OCI-LY7 (cell line): ENCODE results near the gene WDR82.

ENCODE experiments used
- CTCF ChIP-seq: fragments of 200-600 bp; sonication (generic); conservative IDR thresholded peaks from 2 replicates; pipeline ENCODE4 v1.5.1; 2014; ENCODE audit warnings: mild to moderate bottlenecking, antibody characterized with exemption, low read length, moderate library complexity, mixed read lengths
- EZH2phosphoT487 ChIP-seq: fragments of 200-600 bp; sonication (generic); IDR thresholded peaks from 2 replicates; pipeline ENCODE4 v1.6.1; 2018; ENCODE audit warnings: low read depth, borderline replicate concordance, mild to moderate bottlenecking, mixed run types, antibody characterized with exemption, low read length, moderate library complexity, mixed read lengths

DNA sequence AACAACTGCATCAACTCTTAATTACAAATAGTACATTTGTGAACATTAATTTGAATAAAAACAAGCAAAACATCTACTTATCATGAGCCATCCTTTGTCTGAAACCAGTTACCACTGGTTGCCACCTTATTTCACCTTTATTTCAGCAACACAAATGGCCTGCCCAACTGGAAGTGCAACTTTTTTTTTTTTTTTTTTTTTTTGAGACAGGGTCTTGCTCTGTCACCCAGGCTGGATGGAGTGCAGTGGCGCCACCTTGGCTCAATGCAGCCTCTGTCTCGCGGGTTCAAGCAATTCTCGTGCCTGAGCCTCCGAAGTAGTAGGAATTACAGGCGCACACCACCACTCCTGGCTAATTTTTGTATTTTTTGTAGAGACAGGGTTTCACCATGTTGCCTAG, 13.1 kb downstream of the WDR82 start:
- TF ChIP-seq CTCF = peak; percentile 49
- no peak for TF ChIP-seq EZH2phosphoT487
